GM12865 (cell line): ENCODE results near the gene SLC11A2.

ENCODE experiments used
- DNase-seq: peaks from one replicate; pipeline ENCODE4 v3.0.0; 2010; ENCODE audit warnings: low read depth
- H3K4me3 ChIP-seq: 2 replicates; pipeline ENCODE4 v1.5.1; 2011; ENCODE audit warnings: mild to moderate bottlenecking, low read depth, low read length, control low read depth
- CTCF ChIP-seq: IDR thresholded peaks from 2 replicates; pipeline ENCODE4 v1.5.1; 2011; ENCODE audit warnings: low read length, control low read depth, low read depth, inconsistent platforms; ENCODE audit not compliant: insufficient read depth; ENCODE audit errors: missing control alignments

Gene SLC11A2

DNA sequence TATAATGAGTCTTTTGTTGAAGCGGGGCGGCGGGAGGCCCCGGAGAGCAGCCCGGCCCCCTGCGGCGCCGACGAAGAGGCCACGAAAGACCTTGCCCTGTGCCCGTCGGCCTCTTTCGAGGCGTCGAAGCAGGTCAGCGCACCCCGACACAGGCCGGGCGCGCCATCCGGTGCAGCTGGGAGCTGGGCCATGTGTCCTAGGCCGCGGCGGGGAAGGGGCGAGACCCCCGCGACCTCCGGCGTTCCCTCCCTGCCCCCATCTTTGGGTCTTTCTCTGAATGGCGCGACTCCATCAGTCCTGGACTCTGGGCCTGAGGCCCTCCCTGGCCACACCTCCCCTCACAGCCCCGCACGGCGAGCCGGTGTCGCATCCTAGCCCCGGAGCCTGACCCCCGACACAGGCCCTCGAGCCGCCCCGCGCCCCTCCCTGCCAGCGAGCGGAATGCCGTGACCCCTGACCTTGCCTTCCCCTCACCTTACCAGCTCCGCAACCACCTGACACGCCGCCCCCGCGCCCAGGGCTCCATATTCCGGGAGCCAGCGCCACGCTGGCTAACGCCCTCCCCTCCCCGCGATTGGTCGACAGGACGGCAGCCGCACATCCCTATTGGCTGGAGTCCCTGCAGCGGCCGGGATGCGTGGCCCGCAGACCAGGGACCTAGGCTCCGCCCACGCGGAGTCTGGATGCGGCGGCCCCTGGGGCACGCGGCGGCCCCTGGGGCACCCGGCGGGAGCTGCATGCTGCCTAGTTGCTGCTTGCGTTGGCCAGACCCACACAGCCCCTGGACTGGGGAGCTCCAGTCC, at the start of gene SLC11A2:
Gene SLC11A2, minus strand, starts transcription at position 549 of the 803 bp plus-strand sequence. CDS start 15,656 bp downstream, outside the sequence.
- no peak for TF ChIP-seq CTCF
- peak within 1 kb of the TSS; percentile 88 for H3K4me3 ChIP-seq
- DNase-seq: peak; percentile 96

DNA sequence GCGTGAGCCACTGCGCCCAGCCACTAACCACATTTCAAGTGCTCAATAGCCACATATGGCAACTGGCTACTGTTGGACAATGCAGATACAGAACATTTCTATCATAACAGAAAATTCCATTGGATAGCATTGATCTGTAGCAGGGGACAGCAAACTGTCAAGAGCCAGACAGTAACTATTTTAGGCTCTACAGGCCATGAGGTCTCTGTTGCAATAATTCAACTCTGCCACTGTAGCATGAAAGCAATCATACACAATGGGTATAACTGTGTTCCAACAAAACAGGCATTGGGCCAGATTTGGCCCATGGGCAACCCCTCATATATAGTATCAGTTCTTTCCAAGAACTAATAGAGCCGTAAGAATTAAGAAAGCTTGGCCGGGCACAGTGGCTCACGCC, 49.2 kb upstream of the SLC11A2 start:
- no peak overlapping the region for H3K4me3 ChIP-seq
- no peak for DNase-seq
- no peak for TF ChIP-seq CTCF

- no peak for TF ChIP-seq CTCF
- DNase-seq: no peak
- H3K4me3 ChIP-seq: no peak overlapping the region
Observed at GRCh38 chr12:51071663-51072062, 45.5 kb upstream of the SLC11A2 start.

DNA sequence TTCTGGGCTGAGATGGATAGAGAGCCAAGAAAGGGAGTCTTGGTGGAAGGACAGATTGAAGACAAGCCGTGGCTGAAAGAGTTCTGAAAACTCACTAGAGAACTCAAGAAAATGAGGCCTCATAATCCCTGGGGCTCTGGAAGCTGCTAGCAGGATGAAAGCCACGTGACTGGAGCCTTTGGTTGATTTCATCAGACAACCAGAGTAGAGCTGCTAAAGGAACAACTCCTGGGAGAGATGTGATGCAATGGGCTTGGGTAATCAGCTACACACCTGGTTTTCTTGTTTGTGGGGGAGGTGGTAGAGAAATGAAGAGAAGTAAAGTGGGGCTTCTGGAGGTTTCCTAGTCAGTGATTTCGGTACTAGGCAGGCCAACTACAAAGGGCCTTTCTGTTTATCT, 43.8 kb upstream of the SLC11A2 start:
- no peak for DNase-seq
- no peak for TF ChIP-seq CTCF
- H3K4me3 ChIP-seq: no peak overlapping the region

GRCh38 chr12:51067771-51068170, 41.6 kb upstream of the SLC11A2 start:
- H3K4me3 ChIP-seq: no peak overlapping the region
- TF ChIP-seq CTCF: no peak

DNA sequence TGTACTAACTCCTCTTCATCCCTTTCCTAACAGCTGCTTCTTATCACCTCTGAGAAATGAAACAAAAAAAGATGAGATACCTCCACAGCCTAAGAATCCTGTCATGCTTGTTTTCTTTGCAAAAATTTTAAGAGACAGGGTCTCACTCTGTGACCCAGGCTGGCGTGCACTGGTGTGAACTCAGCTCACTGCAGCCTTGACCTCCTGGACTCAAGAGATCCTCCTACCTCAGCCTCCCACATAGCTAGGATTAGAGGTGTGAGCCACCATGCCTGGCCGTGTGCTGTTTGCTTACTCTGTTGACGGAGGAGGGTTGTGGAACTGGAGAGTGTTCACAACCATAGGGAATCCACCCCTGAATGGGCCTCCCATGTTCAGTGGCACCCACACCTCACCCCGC, 41.0 kb upstream of the SLC11A2 start:
- DNase-seq: no peak
- no peak for TF ChIP-seq CTCF
- H3K4me3 ChIP-seq: no peak overlapping the region

More at GRCh38 chr12:51067771-51068170, 41.6 kb upstream of the SLC11A2 start:
- DNase-seq: no peak

DNA sequence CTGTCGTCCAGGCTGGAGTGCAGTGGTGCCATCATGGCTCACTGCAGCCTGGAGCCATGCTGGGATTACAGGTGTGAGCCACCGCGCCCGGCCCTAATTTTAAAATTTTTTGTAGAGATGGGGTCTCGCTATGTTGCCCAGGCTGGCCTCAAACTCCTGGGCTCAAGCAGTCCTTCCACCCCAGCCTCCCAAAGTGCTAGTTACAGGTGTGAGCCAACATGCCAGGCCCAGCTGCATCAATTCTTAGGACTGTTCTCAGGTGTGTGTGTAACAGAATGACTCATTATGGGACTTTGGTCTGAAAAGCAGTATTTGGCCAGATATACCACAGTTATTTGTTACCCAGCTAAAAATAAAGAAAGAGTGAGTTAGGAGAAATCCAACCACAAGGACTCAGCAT, 39.3 kb upstream of the SLC11A2 start:
- no peak for DNase-seq
- no peak for TF ChIP-seq CTCF
- no peak overlapping the region for H3K4me3 ChIP-seq
